KOPT-K1 (cell line): Measurements from ENCODE around the gene TMEM254.

Experiments used
- H3K27ac ChIP-seq: fragments of 200-600 bp; sonication (generic); 2 replicates; pipeline ENCODE4 v1.5.1; 2016; ENCODE audit warnings: antibody characterized with exemption, mild to moderate bottlenecking, low read depth, low read length; ENCODE audit not compliant: poor library complexity, severe bottlenecking
- H3K36me3 ChIP-seq: fragments of 200-600 bp; sonication (generic); 2 replicates; pipeline ENCODE4 v1.5.1; 2017; ENCODE audit warnings: antibody characterized with exemption, mild to moderate bottlenecking, low read length, moderate library complexity; ENCODE audit not compliant: insufficient read depth
- H3K9me3 ChIP-seq: fragments of 200-600 bp; sonication (generic); 2 replicates; pipeline ENCODE4 v1.5.1; 2017; ENCODE audit warnings: antibody characterized with exemption, low read length, mild to moderate bottlenecking; ENCODE audit not compliant: insufficient read depth, poor library complexity, severe bottlenecking

The TMEM254 gene

DNA sequence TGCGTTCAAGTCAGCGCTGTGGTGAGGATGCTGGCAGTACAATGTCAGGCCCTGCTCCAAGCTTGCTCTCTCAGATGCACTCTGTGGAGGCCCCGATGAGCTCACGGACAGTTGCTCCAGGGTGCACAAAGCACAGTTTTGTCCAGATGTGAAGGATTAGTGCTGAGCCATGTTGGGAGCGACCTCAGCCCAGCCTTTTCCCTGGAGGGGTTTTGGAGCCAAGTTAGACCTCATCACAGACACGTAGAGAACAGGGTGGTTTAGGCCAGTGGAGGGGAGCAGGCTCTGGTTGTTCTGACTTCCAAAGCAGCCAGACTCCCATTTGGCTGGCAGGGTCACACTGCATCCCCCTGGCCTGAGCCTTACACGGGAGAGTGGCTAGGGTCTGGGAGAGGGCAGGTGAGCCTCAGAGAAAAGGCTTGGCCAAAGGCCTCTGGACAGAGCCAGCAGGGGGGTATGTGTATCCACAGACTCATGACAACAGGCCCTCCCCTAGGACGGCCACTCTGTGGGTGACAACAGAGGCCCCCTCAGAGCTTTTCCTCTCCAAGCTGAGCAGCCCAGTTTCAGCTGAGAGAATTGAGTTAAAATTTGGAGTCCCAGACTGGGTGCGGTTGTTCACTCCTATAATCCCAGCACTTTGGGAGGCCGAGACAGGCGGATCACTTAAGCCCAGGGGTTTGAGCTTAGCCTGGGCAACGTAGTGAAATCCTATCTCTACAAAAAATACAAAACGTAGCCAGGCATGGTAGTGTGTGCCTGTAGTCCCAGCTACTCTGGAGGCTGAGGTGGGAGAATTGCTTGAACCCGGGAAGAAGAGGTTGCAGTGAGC is 58.8 kb downstream of the TMEM254 start:
- Histone ChIP-seq H3K27ac (no peak overlapping the region), H3K9me3 (no peaks in the 10 kb centered on the region), H3K36me3 (no peaks in the 10 kb centered on the region)

DNA sequence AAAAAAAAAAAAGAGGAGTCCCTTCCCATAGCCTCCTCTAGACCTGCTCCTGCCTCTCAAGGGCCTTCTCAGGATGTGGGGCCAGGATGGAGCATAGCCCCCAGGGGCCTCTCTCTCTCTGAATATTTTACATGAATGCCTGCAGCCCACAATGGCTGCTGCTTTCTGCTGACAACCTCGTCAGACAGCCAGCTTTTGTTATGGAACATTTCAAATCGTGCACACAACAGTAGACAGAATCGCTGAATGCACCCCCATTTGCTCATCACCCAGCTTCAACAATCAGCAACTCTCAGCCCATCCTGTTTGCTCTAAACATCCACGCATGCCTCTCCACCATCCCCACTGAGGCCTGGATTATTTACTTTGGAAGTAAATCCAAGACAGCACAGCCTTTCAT is 59.5 kb downstream of the TMEM254 start:
- no peak overlapping the region for H3K27ac ChIP-seq
- H3K36me3 ChIP-seq, result no peaks in the 10 kb centered on the region
- H3K9me3 ChIP-seq, result no peaks in the 10 kb centered on the region

DNA sequence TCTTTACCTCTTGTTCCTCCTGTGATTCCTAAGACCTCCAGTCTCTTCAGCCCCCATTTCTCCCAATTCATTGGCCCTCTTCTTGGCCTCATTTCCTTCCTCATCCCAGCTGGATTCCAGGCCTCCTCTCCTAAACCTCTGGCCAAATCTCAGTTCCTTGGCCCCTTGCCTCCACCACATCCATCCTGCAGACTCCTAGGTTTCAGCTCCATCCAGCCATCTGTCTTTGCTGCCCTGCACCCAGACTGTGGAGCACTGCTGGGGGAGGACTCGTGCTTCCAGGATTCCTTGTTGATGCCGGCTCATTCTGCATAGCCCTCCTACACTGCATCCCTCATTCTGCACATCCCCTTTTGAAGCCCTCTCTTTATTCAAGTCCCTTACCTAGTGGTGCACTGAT is 60.8 kb downstream of the TMEM254 start:
- H3K9me3 ChIP-seq, result no peaks in the 10 kb centered on the region
- H3K36me3 ChIP-seq, result no peaks in the 10 kb centered on the region
- H3K27ac ChIP-seq, result no peak overlapping the region

DNA sequence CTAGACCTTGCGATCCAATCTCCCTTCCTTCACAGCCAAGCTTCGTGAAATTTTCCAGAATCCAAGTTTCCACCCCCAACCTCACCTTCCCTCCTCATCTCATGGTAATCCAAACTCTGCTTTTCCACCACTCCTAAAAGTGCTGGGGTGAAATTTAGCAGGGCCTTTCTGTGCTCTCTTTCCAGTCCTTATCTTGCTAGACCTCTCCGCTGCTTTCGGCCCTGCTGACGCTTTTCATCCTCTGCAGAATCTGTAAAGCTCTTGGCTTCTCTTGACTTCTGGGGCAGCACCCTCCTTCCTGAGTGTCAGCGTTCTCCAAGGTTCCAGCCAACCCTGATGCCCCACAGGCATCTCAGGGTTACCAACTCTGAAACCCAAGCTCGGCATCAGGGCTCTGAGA is 61.8 kb downstream of the TMEM254 start:
- Histone ChIP-seq H3K9me3 (no peaks in the 10 kb centered on the region), H3K27ac (no peak overlapping the region), H3K36me3 (no peaks in the 10 kb centered on the region)

DNA sequence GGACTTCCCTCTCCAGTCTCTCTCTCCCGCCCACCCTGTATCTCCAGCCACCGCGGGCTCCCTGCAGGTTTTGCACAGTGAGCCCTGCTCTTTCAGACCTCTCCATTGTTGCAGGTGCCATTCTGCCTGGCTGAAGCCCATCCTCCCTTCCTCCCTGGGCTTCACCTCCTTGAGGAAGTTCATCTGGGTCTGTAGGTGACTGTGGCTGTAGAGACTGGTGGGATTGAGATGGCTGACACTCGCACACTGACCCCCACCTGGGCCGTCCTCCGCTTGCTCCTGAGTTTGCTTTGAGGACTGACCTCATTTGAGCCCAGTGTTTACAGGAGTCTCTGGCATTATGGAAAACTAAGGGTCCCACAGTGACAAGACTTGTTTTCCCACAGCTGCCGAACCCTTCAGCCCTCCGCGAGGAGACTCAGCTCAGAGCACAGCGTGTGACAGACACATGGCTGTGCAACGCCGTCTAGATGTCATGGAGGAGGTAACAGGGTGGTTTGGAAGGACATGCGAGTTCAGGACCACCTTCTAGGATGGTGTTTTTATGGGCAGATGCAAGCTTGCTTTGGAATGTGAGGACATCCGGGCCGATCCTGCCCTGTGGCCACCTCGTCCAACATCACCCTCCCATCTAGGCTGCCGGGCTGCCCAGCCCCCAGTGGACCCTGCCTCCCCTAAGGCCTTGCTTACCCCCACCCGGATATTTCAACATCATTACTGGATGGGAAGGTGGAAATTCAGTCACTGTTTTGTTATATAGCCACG is 63.4 kb downstream of the TMEM254 start:
- H3K9me3 ChIP-seq, result no peaks in the 10 kb centered on the region
- no peak overlapping the region for H3K27ac ChIP-seq
- H3K36me3 ChIP-seq, result no peaks in the 10 kb centered on the region
